ENCODE measurements around the gene MINAR2. TPM values are rescaled to one million over a fixed set of nuclear protein-coding genes. Genes with fewer than 3 reads are reported as not detected.

The MINAR2 gene
- total RNA-seq, 2 experiments from 2014 or later: not detected

DNA sequence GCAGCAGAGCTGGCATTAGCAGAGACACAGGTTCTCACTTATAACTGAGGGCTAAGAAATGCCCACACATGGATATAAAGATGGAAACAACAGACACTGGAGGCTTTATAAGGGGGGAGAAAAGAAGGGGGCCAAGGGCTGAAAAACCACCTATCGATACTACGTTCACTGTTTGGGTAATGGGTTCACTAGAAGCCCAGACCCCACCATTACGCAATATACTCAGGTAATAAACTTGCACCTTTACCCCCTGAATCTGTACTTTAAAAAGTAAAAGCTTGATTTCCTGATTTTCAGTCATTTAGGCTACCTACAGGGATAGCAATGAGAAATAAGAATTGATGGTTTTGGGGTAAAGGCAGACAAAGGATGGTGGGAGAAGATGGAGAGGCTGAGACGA is 1.9 kb upstream of the MINAR2 start:
- CTCF ChIA-PET: no interaction called here
- no peak overlapping the region for H3K4me3 Mint-ChIP-seq
- TF ChIP-seq CTCF (IDR thresholded peaks at IDR 0.05): no peak
- DNase-seq (no peak), ATAC-seq (no peak)
- no peaks in the 10 kb centered on the region for H3K27me3 Mint-ChIP-seq
- H3K4me1 Mint-ChIP-seq (ENCODE audit: low read depth): no peaks in the 10 kb centered on the region
- H3K27ac Mint-ChIP-seq: no peak overlapping the region
- no peaks in the 10 kb centered on the region for H3K9me3 Mint-ChIP-seq
- POLR2A ChIA-PET: no interaction called here
- intact Hi-C loops (cut with micrococcal nuclease): no loop called here
- H3K36me3 Mint-ChIP-seq (ENCODE audit: low read depth): no peaks in the 10 kb centered on the region

DNA sequence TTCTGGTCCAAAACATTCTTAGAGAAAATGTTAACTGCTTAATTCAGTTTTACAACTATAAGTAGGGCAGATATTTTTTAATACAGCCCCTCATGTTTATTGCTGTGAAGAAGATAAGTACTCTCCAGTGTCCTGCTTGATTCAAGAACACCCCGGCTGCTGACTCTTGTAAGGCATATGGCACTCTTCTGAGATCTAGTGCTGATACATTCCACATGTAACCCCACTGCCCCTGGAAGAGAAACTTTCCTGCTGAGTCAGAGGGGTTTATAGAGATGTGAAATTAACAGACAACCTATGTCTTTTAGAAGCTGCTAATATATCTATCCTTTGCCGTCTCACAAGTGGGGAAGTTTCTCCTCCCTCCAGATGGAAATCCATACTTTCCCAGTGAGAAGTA is 1.0 kb upstream of the MINAR2 start:
- ATAC-seq: no peak
- no peaks in the 10 kb centered on the region for H3K27me3 Mint-ChIP-seq
- POLR2A ChIA-PET: no interaction called here
- no peaks in the 10 kb centered on the region for H3K9me3 Mint-ChIP-seq
- no peak overlapping the region for H3K4me3 Mint-ChIP-seq
- H3K36me3 Mint-ChIP-seq (ENCODE audit: low read depth): no peaks in the 10 kb centered on the region
- CTCF ChIA-PET: no interaction called here
- TF ChIP-seq CTCF (IDR thresholded peaks at IDR 0.05): no peak
- no peaks in the 10 kb centered on the region for H3K4me1 Mint-ChIP-seq (ENCODE audit: low read depth)
- intact Hi-C loops (cut with micrococcal nuclease): no loop called here
- no peak overlapping the region for H3K27ac Mint-ChIP-seq
- no peak for DNase-seq

DNA sequence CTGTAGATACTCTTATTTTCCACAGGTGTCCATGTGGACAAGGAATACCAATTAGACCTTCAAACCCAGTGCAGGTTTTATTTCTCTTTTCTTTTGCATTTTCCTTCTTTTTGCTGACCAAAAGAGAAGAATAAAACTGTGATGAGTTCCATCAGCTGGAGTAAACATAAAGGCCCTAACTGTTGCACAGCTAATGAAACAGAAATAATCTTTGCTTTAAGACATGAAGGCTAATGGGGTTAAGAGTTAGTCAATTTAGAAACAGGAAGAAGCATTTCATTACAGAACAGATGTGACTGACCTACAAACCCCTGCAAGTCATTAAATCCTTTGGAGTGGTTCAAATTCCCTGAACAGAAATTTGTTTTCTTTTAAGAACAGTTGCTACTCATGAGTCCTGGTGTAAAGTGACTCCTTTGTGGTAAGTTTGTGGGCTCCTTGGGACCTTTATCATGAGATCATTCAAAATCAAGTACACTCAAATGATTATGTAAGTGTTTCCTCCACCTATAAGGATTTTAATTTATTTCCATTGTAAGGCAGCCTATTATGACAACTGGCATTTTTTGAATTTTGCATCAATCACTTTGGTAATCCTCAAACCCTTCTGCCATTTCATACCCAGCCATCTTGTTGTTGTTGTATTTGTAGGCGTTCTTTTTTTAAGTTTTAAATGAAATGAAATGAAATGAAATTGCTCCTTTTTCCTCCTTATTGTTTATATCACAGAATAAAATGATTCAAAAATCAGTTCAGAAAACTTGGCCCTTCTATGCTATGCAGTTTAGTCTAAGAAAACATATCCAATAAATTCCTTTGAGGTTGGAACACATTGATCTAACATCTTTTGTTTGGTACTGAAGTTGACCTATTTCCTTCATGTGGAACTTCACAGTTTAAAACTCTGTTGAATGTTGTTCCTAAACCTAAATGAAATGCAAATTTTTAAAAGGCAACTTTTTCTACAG is 1.3 kb downstream of the MINAR2 start:
- Mint-ChIP-seq H3K27ac (no peak overlapping the region), H3K9me3 (no peaks in the 10 kb centered on the region), H3K4me3 (no peak overlapping the region), H3K27me3 (peaks cover 2% of the 10 kb centered on the region), H3K36me3 (ENCODE audit: low read depth) (no peaks in the 10 kb centered on the region), H3K4me1 (ENCODE audit: low read depth) (no peaks in the 10 kb centered on the region)
- no peak for TF ChIP-seq CTCF (IDR thresholded peaks at IDR 0.05)
- intact Hi-C loops (cut with micrococcal nuclease): no loop called here
- POLR2A ChIA-PET: no interaction called here
- no peak for ATAC-seq
- CTCF ChIA-PET: interaction anchor here (1.3 kb wide), 1 partner anchor 22 kb away, joined by 5 read pairs; no protein-coding TSS in a partner anchor
- no peak for DNase-seq

DNA sequence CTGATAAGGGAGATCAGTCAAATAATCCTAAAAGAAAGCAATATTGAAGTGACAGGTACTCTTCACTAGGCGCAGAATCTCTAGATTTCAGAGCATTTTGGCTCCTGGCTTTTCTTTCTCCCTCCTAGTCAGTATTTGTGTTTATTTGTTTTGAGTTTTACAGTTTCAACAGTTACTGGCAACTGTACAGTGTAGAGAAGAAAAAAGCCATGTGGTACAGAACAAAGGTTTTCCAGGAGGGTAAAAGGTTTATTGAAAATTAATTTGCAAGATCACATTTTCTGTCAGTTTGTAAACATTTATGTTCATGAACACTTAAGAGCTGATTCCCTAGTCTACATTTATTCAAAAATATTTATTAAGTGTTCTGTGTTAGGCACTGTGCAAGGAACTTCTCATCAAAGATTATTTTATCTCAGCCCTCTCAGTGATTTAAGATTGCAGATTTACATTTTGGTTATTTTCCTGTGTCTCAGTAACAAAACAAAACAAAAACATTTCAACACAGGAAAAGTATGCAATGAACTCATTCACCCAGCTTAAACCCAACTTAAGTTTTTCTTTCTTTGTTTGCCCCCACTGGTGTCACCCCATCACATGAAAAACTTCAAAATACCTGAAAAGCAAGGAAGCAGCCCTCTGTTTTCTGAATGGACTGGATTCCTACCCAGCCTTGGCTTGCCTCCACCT is 12.9 kb downstream of the MINAR2 start:
- Mint-ChIP-seq H3K4me1 (ENCODE audit: low read depth) (no peaks in the 10 kb centered on the region), H3K9me3 (no peaks in the 10 kb centered on the region), H3K4me3 (no peak overlapping the region), H3K27me3 (peaks cover 6% of the 10 kb centered on the region), H3K27ac (no peak overlapping the region), H3K36me3 (ENCODE audit: low read depth) (no peaks in the 10 kb centered on the region)
- ATAC-seq: no peak
- DNase-seq: no peak
- ChIA-PET POLR2A (no interaction called here), CTCF (interaction anchor here (2.4 kb wide), 1 partner anchor 11 kb away, joined by 8 read pairs; no protein-coding TSS in a partner anchor)
- intact Hi-C loops (cut with micrococcal nuclease): loop anchor here (10.0 kb wide), 2 partner anchors 586 to 1546 kb away; no protein-coding TSS in a partner anchor
- no peak for TF ChIP-seq CTCF (IDR thresholded peaks at IDR 0.05)

DNA sequence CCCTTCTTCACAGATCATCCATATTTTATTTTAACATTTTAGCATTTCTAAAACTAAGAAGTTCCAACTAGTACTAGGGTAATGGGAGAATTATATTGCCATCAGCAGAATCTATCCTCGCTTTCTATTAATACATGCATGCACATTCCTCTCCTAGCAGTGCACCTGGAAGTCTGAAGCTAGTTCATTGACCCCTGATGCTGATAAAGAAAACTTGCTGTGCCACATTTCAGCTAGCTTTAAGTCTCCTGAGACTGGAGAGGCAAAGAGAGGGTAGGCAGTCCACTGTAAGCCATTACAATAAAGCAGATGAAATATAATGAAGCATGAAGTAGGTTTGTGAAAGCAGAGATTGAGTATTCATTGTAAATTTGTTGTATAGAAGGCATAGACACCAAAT is 15.8 kb downstream of the MINAR2 start:
- intact Hi-C loops (cut with micrococcal nuclease): loop anchor here (10.0 kb wide), 2 partner anchors 589 to 1549 kb away; no protein-coding TSS in a partner anchor
- TF ChIP-seq CTCF (IDR thresholded peaks at IDR 0.05): no peak
- Mint-ChIP-seq H3K27ac (no peak overlapping the region), H3K4me3 (no peak overlapping the region), H3K9me3 (no peaks in the 10 kb centered on the region), H3K4me1 (ENCODE audit: low read depth) (no peaks in the 10 kb centered on the region), H3K36me3 (ENCODE audit: low read depth) (no peaks in the 10 kb centered on the region), H3K27me3 (peaks cover 4% of the 10 kb centered on the region)
- ATAC-seq (no peak), DNase-seq (no peak)
- ChIA-PET POLR2A (no interaction called here), CTCF (interaction anchor here (3.6 kb wide), 1 partner anchor 88 kb away, joined by 14 read pairs; no protein-coding TSS in a partner anchor)
